GM23338 (cell line): ENCODE data around the gene TTYH3. TPM values are rescaled to one million over a fixed set of nuclear protein-coding genes. Genes with fewer than 3 reads are reported as not detected.

ENCODE experiments used
- ATAC-seq: fragments of 200-7000 bp; cut with Tn5 transposase; 3 replicates; pipeline ENCODE4 v1.9.1; 2020
- DNase-seq: peaks from one replicate; pipeline ENCODE4 v3.0.0-alpha.2; 2015; ENCODE audit warnings: low spot score
- H2AFZ ChIP-seq: fragments of 200-600 bp; sonication (generic); 2 replicates; pipeline ENCODE4 v1.8.0; 2016; ENCODE audit warnings: antibody characterized with exemption, mild to moderate bottlenecking, moderate library complexity
- H3F3A ChIP-seq: fragments of 200-600 bp; sonication (generic); replicated peaks from 2 replicates; pipeline ENCODE4 v1.8.0; 2017; ENCODE audit warnings: antibody characterized with exemption, mixed run types, low read depth
- H3K27ac ChIP-seq: fragments of 200-600 bp; sonication (generic); 2 replicates; pipeline ENCODE4 v1.6.1; 2016; ENCODE audit warnings: low read depth
- H3K27me3 ChIP-seq: fragments of 200-600 bp; sonication (generic); 2 replicates; pipeline ENCODE4 v1.8.0; 2016; ENCODE audit warnings: mild to moderate bottlenecking, mixed run types, moderate library complexity; ENCODE audit not compliant: insufficient read depth
- H3K36me3 ChIP-seq: fragments of 200-600 bp; sonication (generic); 2 replicates; pipeline ENCODE4 v1.8.0; 2016; ENCODE audit warnings: mild to moderate bottlenecking; ENCODE audit not compliant: insufficient read depth
- H3K4me1 ChIP-seq: fragments of 200-600 bp; sonication (generic); 2 replicates; pipeline ENCODE4 v1.8.0; 2016; ENCODE audit warnings: mild to moderate bottlenecking, moderate library complexity; ENCODE audit not compliant: insufficient read depth
- H3K4me2 ChIP-seq: fragments of 200-600 bp; sonication (generic); 2 replicates; pipeline ENCODE4 v1.7.1; 2017; ENCODE audit warnings: mixed run types
- H3K4me3 ChIP-seq: fragments of 200-600 bp; sonication (generic); 2 replicates; pipeline ENCODE4 v1.6.1; 2016; ENCODE audit warnings: mixed run types
- H3K79me2 ChIP-seq: fragments of 200-600 bp; sonication (generic); replicated peaks from 2 replicates; pipeline ENCODE4 v1.8.0; 2017; ENCODE audit warnings: mild to moderate bottlenecking; ENCODE audit not compliant: insufficient read depth
- H3K9me2 ChIP-seq: fragments of 200-600 bp; sonication (generic); 2 replicates; pipeline ENCODE4 v1.8.0; 2017; ENCODE audit not compliant: insufficient read depth
- H4K20me1 ChIP-seq: fragments of 200-600 bp; sonication (generic); replicated peaks from 2 replicates; pipeline ENCODE4 v1.8.0; 2017; ENCODE audit warnings: mild to moderate bottlenecking; ENCODE audit not compliant: insufficient read depth
- H3K27ac Mint-ChIP-seq: 2 replicates; pipeline ENCODE4 v1.8.0; 2020; ENCODE audit warnings: inconsistent platforms, mild to moderate bottlenecking, moderate library complexity, mixed read lengths
- H3K27me3 Mint-ChIP-seq: 3 replicates; pipeline ENCODE4 v1.8.0; 2022; ENCODE audit warnings: low read depth, mild to moderate bottlenecking, moderate library complexity, mixed read lengths, inconsistent platforms; ENCODE audit not compliant: insufficient read depth, poor library complexity
- H3K36me3 Mint-ChIP-seq: 3 replicates; pipeline ENCODE4 v1.8.0; 2021; ENCODE audit warnings: low read depth, mild to moderate bottlenecking, inconsistent platforms, moderate library complexity, mixed read lengths
- H3K4me1 Mint-ChIP-seq: 3 replicates; pipeline ENCODE4 v1.8.0; 2020; ENCODE audit warnings: mild to moderate bottlenecking, inconsistent platforms, mixed read lengths
- H3K4me3 Mint-ChIP-seq: 3 replicates; pipeline ENCODE4 v1.8.0; 2021; ENCODE audit warnings: moderate library complexity, mild to moderate bottlenecking, inconsistent platforms, mixed read lengths
- H3K9me3 Mint-ChIP-seq: 3 replicates; pipeline ENCODE4 v1.8.0; 2020; ENCODE audit warnings: moderate library complexity, mild to moderate bottlenecking, inconsistent platforms, mixed read lengths
- CTCF ChIP-seq, 2 experiments: fragments of 200-600 bp in 1 of 2; sonication (generic) in 1 of 2; conservative IDR thresholded peaks; 2 replicates each; pipeline versions ENCODE4 v1.5.1 to v1.6.1; 2016 to 2017; ENCODE audit warnings: antibody characterized with exemption in 2 of 2, low read depth in 2 of 2, mild to moderate bottlenecking in 2 of 2, moderate library complexity in 1 of 2
- ETS1 ChIP-seq: IDR thresholded peaks from 2 replicates; pipeline ENCODE4 v1.6.1; 2016; ENCODE audit warnings: antibody characterized with exemption
- NANOG ChIP-seq: IDR thresholded peaks from 2 replicates; pipeline ENCODE4 v1.6.1; 2016; ENCODE audit warnings: antibody characterized with exemption, borderline replicate concordance
- REST ChIP-seq: IDR thresholded peaks from one replicate; pipeline ENCODE4 v1.6.1; 2018; ENCODE audit warnings: antibody characterized with exemption; ENCODE audit not compliant: unreplicated experiment
- STAT1 ChIP-seq: IDR thresholded peaks from one replicate; pipeline ENCODE4 v1.6.1; 2016; ENCODE audit warnings: antibody characterized with exemption; ENCODE audit not compliant: unreplicated experiment
- ZNF114 ChIP-seq: fragments of 250-450 bp; sonication (Bioruptor Pico); IDR thresholded peaks from 2 replicates; pipeline ENCODE4 v1.5.0; 2020; ENCODE audit warnings: mild to moderate bottlenecking, moderate library complexity
- ZNF331 ChIP-seq: fragments of 250-450 bp; sonication (Bioruptor Pico); IDR thresholded peaks from 2 replicates; pipeline ENCODE4 v1.5.0; 2020; ENCODE audit warnings: low read depth, mild to moderate bottlenecking, moderate library complexity
- ZNF462 ChIP-seq: fragments of 250-450 bp; sonication (Bioruptor Pico); IDR thresholded peaks from 2 replicates; pipeline ENCODE4 v1.5.0; 2020; ENCODE audit warnings: mild to moderate bottlenecking, moderate library complexity
- polyA plus RNA-seq: library from polyadenylated mRNA; unstranded; fragments of >200 nt; fragmentation: Nextera tagmentation; extraction: Ambion mirVana; gene quantifications from 2 replicates; pipeline ENCODE4 v1.2.1, GENCODE V29; 2016
- total RNA-seq: library from RNA; depleted of rRNA; stranded (reverse); fragments of >200 nt; shearing (Covaris generic); gene quantifications from 2 replicates; pipeline ENCODE4 v1.2.3, GENCODE V29; 2014

TTYH3 gene
- total and polyA plus RNA-seq, 2 experiments from 2014 or later = 59.6 to 126 TPM

GRCh38 chr7:2705371-2706096, 73.7 kb downstream of the TTYH3 start:
- Histone ChIP-seq H3F3A (no peaks in the 10 kb centered on the region), H3K4me2 (no peak overlapping the region), H3K27ac (no peak overlapping the region), H4K20me1 (no peaks in the 10 kb centered on the region; the same call in 1 of the 2 replicates), H3K4me1 (no peaks in the 10 kb centered on the region), H2AFZ (no peak overlapping the region), H3K79me2 (no peaks in the 10 kb centered on the region), H3K27me3 (no peaks in the 10 kb centered on the region), H3K36me3 (no peaks in the 10 kb centered on the region), H3K9me2 (no peaks in the 10 kb centered on the region), H3K4me3 (no peak overlapping the region)
- Mint-ChIP-seq H3K27ac (no peak overlapping the region), H3K4me3 (no peak overlapping the region), H3K36me3 (no peaks in the 10 kb centered on the region), H3K27me3 (peaks cover 12% of the 10 kb centered on the region), H3K9me3 (0 out of 3 replicates have a peak, but pooled peaks cover 2% of the 10 kb centered on the region), H3K4me1 (peaks cover 14% of the 10 kb centered on the region)
- ATAC-seq (no peak), DNase-seq (no peak)
- no peak for TF ChIP-seq NANOG
- TF ChIP-seq CTCF (conservative IDR thresholded peaks at IDR 0.05; ENCODE audit: low read depth in 2 of 2) = no peak
- TF ChIP-seq ZNF462 (CRISPR knock-in tag) = no peak
- TF ChIP-seq ZNF331 = no peak
- TF ChIP-seq ETS1 = no peak
- no peak for TF ChIP-seq ZNF114
- no peak for TF ChIP-seq REST
- TF ChIP-seq STAT1 = no peak
